Stimulated activated CD8-positive, alpha-beta memory T cell treated with anti-CD3 and anti-CD28 coated beads, Interleukin-15, amount 100 ng/mL, for 4 hours (primary cell): ENCODE data around the gene RABGGTB.
"Not testable (repeated sequence)": the region's sequence is repeated elsewhere in the genome, so short reads cannot be mapped to it uniquely, and the experiment has no call there.

Source experiments
- DNase-seq, 2 donors: peaks; one replicate each; pipeline ENCODE4 v3.0.0-alpha.2; 2020; ENCODE audit warnings: low read depth in 2 of 2

The RABGGTB gene

GRCh38 chr1:75795703-75796193, 9.7 kb downstream of the RABGGTB start:
- no peak for DNase-seq

- no peak for DNase-seq
Observed at GRCh38 chr1:75796376-75797272, 10.6 kb downstream of the RABGGTB start, which contains the start of gene MSH4. MSH4 (plus strand) TSS chr1:75796882; CDS start chr1:75796986, 104 bp downstream.

- DNase-seq: no peak
Observed at GRCh38 chr1:75797273-75797588, 11.2 kb downstream of the RABGGTB start.

GRCh38 chr1:75797606-75798216, 11.7 kb downstream of the RABGGTB start:
- no peak for DNase-seq

GRCh38 chr1:75801480-75801879, 15.4 kb downstream of the RABGGTB start:
- DNase-seq: not testable (repeated sequence)

- no peak for DNase-seq
Observed at GRCh38 chr1:75808921-75809320, 22.9 kb downstream of the RABGGTB start.

DNA sequence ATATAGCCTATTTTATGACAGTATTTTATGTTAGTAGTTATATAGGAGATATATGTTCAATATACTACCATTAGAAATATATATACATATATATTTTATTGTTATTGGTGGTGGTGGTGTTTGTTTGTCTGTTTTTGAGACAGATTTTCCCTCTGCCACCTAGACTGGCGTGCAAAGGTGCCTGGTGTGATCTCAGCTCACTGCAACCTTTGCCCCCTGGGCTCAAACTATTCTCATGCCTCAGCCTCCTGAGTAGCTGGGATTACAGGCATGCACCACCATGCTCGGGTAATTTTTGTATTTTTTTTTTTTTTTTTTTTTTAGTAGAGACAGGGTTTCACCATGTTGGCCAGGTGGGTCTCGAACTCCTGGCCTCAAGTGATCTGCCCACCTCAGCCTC, 24.1 kb downstream of the RABGGTB start:
- not testable (repeated sequence) for DNase-seq

- no peak for DNase-seq
Observed at GRCh38 chr1:75811211-75811981, 25.3 kb downstream of the RABGGTB start.

- DNase-seq: no peak
Observed at GRCh38 chr1:75812065-75812464, 26.0 kb downstream of the RABGGTB start.

GRCh38 chr1:75823596-75823995, 37.5 kb downstream of the RABGGTB start:
- DNase-seq: not testable (repeated sequence)

DNA sequence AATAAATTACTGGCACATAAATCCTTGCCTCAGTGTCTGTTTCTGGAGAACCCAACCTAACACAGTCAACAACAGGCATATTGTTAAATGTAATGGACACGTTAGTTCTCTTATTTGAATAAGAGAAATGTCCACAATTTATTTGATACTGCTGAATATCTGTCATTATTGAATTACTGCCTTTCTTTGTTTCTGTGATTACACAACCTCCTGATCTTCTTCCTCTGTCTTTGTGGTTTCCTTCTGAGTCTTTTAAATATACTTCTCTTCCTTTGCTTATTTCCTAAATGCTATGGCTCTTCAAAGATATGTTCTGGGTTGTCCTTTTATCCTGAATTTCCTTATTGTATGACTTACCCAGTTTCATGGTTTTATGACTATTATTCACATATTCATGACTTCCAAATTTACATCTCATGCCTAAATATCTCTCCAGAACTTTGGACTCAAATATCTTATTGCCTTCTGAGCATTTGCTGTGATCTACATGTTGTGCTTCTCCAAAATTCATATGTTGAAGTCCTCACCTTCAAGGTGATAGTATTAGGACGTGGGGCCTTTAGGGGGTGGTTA, 50.6 kb downstream of the RABGGTB start:
- no peak for DNase-seq

DNA sequence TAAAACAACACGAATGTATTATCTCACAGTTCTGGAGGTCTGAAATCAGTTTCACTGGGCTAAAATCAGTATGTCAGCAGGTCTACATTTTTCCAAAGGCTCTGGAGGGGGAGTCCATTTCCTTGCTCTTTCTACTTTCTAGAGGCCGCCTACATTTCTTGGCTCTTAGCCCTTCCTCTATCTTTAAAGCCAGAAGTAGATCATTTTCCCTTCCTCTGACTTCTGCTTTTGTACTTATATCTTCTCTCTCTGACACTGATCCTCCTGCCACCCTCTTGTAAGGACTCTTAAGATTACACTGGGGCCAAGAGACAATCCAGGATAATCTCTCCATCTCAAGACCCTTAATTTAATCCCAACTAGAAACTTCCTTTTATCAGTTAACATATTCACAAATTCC, 52.0 kb downstream of the RABGGTB start:
- no peak for DNase-seq

DNA sequence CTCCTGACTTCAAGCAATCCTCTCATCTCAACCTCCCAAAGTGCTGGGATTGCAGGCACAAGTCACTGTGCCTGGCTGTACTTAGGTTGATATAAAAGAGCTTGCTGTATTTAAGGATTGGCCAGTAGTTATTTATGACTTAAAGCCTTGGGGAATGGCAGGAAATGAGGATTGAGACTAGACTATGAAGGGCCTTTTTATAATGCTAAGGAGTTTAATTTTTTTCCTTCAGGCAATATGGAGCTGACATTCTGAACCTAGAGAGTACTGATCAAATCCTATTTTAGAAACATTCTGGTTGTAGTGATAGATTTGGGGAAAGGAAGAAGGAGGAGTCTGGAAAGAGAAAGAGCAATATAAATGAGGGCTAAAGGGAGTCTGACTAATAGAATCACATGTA, 55.4 kb downstream of the RABGGTB start:
- DNase-seq: no peak
